SH-SY5Y (cell line): ENCODE measurements around the gene EXOC6B.

Source experiments
- GATA2 ChIP-seq: IDR thresholded peaks from 2 replicates; pipeline ENCODE4 v1.6.1; 2011; ENCODE audit warnings: mild to moderate bottlenecking, low read depth, low read length
- GATA3 ChIP-seq: IDR thresholded peaks from 2 replicates; pipeline ENCODE4 v1.6.1; 2011; ENCODE audit warnings: low read depth, mild to moderate bottlenecking, low read length, moderate library complexity

GRCh38 chr2:72803151-72803550, 22.7 kb downstream of the EXOC6B start:
- no peak for TF ChIP-seq GATA2
- TF ChIP-seq GATA3, result no peak
